ENCODE results near the gene ADO.
"Not testable (repeated sequence)": the region's sequence is repeated elsewhere in the genome, so short reads cannot be mapped to it uniquely, and the experiment has no call there.

The ADO gene

DNA sequence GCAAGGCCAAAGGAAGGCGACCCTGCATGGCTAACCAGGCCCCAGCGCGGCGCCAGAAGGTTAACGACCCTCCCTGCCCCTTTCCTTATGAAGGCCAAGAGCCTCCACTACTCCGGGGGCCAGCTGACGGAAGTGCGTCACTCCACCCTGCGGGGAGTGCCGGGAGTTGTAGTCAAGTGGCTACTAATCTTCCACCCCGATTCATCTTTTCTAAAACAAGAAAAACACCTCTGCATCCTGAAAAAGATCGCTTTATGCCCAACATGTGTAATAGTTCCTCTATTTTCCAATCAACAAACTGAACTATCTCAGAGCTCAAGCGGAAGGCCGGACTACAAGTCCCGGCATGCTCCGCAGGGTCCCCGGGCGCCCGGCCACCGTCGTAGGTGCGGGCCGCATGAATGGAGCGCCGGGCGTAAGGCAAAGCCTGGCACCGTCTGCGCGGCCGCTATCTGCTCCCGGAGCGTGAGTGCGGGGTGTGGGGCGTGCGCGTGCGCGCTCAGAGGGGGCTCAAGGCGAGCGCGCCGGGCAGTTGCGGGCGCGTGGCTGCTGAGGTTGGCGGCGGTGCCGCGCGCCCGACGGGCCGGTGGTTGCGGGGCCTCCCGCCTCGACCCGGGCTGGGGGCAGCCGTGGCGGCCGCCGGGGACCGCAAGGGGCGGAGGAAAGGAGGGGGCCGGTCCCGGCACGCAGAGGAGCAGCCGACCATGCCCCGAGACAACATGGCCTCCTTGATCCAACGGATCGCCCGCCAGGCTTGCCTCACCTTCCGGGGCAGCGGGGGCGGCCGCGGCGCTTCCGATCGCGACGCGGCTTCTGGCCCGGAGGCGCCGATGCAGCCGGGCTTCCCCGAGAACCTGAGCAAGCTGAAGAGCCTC is at the start of gene ADO:
Gene ADO, plus strand, starts transcription at position 365 of the 875 bp plus-strand sequence. Its CDS starts 340 bp downstream, at position 705.
- peak; percentile 86 for DNase-seq (ENCODE audit: low read depth)

DNA sequence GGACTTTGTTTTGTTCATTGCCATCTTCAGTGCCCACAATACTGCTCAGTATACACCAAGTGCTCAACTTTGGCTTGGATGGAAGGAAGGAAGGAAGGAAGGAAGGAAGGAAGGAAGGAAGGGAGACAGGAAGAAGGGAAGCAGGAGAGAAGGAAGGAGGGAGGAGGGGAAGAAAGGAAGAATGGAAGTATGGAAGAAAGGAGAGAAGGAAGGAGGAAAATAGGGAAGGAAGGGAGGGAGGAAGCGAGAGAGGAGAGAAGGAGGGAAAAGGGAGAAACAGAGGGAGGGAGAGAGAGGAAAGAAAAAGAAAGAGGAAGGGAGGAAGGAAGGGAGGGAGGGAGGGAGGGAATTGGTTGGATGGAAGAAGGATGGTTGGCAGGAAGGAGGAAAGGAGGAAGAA is 49.6 kb upstream of the ADO start:
- DNase-seq (ENCODE audit: low read depth) = no peak

DNA sequence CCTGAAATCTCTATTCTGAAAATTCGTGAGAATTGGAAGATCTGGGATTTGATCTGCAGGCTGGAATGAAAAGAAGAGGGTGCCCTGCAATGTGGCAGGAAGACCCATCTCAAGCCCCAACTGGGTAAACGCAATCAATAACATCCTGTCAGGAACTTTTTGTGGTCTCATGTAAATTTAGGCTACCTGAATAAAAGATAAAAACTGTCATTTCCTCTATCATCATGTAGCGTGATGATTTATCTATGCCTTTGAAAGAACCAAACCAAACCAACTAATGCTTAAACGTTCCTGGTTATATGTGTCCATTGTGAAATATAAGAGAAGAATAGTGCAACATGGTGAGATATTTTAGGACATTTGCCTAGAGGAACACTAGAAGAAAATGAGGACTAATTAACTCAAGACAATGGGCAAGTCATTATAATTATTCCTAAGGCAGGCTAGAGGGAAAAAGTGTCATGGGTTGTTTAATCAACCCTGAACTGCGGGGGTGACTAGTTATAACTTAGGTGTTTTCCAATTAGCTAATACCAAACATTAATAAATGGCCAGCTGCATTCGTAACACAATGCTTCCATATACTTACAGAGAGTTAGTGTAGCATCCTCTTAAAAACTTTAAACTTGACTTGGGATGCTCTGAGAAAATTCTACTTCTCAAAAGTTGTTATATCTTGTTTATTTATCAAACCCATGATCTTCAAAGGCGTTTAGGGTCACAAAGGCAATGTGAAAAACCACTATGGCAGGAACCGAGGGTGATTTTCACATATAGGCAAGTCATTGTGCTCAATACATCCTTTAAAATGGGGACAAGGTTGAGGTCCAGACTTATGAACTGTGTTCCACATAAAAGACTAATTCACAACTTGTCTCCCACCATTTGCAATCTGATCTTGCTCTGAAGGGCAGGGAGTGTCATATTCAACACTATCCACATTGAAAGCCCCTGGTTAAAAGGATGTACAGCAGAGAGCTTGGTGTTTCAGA is 48.6 kb upstream of the ADO start:
- no peak for DNase-seq (ENCODE audit: low read depth)

DNA sequence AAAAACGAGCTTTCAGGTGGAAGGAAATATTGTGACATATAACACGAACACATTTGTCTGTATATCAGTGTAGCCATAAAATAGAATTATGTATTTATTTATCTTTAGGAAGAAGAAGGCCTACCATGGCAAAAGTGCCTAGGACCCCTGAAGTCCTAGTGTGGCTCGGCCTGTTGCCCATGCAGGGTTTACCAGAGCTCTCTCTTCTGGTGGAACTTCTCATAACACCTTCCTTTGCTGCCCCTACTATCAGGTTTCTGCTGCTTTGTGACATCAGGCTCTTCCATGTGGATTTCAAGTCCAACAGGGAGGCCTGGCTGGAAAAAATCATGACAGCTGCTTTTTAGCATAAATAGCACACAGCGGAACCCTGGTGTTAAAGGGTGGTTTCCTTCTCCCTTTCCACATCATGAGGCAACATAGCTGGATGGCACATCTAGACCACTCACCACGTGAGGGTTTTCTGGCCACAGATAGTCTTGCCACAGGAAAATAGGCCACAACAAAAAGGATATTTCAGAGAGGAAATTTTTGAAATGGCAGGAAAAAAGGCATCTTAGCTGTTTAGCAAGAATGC is 44.8 kb upstream of the ADO start:
- DNase-seq (ENCODE audit: low read depth) = no peak

DNA sequence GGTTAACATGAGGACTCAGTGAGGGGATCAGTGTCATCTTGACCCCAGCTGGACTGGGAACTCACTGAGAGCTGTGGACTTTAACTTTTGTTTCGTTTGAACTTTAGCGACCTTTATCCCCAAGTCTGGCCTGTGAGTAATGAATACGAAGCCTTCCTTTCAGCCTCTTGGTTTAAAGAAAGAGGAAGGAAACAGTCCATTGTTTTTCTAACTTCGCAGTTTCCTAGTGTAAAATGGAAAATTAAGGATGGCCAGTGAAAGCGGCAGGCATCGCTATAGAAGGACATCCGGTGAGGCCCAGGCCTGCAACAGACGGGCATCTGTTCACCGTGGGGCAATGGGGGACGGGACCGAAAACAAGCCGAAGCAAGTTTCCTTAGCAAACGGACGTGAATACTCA is 44.1 kb upstream of the ADO start:
- DNase-seq (ENCODE audit: low read depth) = no peak

DNA sequence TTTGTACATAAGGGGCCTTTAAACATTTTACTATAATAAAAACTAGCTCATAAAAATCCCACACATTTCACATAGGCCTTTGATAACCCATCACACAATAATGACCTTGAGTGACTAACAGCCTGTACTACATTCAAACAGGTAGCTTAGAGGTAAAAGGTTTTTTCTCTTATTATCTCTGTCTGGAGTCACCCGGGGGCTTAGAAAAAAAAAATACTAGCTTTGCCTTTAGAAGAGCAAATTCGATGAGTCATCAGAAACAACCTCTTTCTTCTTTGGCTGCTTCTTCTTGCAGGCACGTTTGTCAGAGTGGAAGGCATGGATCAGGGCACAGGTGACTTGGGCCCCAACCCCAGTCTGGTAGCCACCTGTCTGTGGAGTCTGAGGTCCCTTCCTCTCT is 43.4 kb upstream of the ADO start:
- no peak for DNase-seq (ENCODE audit: low read depth)

DNA sequence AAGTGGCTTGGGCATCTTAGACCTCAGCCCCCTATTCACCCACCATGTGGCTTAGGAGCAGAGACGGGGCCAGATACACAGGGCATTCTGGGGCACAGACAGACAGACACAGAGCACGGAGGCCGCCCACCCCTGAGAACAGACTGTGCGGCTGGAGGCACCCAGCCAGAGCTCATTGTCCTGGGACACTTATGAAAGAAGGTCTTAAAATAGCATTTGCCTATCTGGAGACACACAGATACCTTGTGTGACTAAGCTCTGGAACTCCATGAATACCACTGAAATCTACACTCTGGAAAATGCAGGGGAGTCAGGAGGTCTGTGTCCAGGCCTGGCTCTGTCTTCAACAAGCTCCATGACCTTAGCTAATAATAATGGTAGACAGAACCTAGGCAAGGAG is 41.4 kb upstream of the ADO start:
- no peak for DNase-seq (ENCODE audit: low read depth)

DNA sequence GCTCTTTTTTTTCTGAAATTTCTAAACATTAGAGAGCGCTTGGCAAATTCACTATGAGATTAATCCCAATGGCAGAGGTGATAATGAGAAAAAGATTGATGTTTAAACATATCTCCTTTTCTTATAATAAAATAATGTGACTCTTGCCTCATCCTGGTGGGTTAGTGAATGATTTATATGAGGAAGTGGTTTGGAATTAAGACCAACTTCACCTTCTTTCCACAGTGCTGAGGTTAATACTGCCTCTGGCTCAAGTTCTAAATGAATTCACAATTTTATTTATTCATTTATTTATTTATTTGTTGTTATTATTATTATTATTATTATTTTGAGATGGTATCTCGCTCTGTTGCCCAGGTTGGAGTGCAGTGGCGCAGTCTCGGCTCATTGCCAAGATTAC is 40.5 kb upstream of the ADO start:
- no peak for DNase-seq (ENCODE audit: low read depth)

DNA sequence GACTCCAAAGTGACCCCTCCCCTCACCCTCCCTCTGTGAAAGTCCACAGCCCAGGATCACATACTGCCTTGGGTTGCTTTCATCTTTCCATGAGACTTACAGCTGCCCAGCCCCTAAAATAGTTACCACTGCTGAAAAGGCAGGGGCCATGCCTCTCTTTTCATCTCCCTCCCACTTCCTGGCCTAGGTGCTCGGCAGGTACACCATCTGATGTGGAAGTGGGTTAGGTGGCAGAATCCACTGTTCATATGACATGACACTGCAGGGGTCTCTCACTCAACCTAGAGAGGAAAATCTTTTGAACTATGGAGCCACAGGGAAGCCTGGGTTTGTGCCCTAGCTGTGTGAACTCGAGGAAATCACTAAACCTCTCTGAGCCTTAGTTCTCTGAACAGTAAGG is 38.8 kb upstream of the ADO start:
- no peak for DNase-seq (ENCODE audit: low read depth)

DNA sequence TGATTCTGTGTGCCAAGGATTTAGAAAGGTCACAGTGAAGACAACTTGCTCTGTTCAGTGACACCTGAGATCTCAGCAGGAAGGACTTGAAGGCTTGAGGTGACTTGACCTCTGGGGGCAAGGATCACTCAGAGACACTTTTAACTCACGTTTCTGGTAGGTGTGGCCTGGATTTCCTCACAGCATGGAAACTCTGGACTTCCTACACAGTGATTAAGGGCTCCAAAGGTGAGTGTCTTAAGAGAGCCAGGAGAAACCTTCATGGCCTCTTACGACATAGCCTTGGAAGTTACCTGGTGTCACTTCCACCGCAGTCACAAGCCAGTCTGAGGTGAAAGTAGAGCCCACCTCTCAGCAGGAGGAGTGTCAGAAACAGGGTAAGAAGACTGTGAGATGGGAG is 38.1 kb upstream of the ADO start:
- no peak for DNase-seq (ENCODE audit: low read depth)

DNA sequence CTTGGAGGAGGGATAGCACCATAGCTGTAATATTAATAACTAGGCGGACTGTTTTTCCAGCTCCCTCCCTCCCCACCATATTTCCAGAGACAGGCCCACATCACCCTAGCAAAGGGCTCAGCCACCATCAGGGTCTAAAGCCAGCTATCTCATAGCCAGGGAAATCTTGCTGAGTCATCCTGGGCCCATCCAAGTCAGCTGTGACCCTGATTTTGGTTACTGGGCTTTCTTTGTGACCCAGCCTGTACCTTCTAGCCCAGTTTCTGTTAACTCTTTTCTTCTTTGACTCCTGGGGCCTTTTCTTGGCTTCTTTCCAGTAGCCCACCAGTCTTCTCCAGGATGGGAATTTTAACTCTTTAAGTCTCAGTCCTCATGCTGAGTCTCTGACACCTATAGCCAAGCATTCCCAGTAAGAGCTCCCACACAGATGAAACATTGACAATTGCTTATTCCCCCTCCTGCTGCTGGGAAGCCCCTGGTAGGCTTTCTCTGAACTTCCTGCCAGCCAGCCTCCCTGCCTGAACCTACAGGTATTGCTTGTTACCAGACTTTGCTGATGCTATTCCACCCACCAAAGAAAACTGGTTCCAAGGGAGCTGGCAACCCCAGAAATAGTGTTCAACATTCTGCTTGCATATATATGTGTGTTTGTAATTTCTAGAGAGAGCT is 34.8 kb upstream of the ADO start:
- peak; percentile 5 for DNase-seq (ENCODE audit: low read depth)

DNA sequence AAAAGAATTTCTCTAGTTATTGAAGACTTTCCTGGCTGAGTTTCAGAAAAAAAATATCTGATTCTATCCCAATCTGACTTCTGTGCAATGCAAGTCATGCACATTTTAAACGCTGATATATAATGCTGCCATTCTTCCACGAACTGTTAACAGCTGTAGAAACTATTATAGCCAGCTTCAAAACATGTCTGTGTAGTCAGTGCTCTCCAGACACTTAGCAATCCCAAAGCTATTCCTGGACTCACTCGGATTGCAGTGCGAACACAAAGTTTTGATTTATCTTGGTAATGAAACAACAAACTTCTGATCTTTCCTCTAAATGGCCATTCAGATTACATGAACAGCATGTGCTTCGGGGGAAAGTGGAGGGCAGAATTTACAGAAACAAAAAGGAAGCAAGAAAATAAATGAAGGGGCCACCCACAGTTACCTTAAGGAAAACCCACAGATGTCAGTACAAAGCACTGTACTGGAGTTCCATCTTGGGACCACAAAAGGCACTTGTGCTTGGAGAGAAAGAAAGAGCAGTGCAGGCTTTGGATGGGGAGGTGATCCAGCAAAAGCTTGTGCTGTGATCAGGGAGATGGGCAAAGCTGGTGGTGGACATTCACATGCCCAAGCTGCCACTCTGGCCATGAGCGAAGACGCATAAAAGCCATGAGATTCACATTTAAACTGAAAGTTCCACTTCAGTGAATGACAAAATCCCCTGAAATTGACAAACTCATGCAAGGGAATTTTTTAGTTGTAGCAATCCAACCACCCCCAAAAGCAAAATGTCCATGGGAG is 32.1 kb upstream of the ADO start:
- no peak for DNase-seq (ENCODE audit: low read depth)

DNA sequence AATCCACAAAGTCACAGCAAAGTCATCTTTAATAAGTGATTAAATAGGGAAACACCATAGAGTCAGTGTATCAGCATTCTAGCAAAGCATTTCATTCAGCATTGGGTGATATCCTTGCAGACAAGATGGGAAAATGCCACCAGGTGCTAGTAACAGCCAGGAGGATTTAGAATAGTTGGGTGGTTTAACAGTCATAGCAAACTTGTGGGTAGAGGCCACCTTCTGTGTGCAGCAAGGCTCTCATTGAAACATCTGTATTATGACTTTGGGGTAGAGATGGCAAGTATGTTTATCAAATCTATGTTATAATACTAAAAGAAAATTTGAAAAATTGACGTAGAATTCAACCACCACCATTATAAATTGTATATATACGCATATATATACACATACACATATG is 26.4 kb upstream of the ADO start:
- DNase-seq (ENCODE audit: low read depth) = no peak

DNA sequence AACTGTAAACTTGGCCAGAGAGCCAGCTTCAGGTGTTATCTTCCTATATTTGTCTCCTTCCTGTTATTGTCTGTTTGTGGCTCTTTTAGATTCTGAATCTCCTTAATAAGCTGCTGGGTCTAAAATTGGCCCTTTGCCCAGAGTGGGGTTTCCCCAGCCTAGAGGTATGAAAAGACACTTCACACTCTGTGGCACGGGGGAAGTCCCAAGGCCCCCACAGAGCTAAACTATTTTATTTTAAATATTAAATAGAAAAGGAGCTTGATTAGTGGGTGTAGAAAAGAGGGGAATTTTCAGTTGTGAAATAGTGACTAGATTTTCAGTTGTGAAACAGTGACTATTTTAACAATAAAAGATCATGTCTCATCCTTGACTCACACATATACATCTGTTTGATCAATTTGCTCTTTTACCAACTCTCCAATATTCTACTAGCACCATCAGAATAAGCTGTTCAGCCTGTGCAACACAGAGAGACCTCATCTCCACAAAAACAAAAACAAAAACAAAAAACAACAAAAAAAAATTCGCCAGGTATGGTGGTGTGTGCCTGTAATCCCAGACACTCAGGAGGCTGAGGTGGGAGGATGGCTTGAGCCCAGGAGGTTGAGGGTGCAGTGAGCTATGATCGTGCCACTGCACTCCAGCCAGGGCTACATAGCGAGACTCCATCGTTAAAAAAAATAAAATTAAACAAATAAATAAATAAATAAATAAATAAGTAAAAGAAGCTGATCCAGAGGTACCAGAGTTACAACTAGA is 24.9 kb upstream of the ADO start:
- DNase-seq (ENCODE audit: low read depth) = peak; percentile 3

DNA sequence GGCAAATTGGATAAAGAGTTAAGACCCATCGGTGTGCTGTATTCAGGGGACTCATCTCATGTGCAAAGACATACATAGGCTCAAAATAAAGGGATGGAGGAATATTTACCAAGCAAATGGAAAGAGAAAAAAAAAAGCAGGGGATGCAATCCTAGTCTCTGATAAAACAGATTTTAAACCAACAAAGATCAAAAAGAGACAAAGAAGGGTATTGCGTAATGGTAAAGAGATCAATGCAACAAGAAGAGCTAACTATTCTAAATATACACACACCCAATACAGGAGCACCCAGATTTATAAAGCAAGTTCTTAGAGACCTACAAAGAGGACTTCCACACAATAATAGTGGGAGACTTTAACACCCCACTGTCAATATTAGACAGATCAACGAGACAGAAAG is 20.0 kb upstream of the ADO start:
- not testable (repeated sequence) for DNase-seq (ENCODE audit: low read depth)

DNA sequence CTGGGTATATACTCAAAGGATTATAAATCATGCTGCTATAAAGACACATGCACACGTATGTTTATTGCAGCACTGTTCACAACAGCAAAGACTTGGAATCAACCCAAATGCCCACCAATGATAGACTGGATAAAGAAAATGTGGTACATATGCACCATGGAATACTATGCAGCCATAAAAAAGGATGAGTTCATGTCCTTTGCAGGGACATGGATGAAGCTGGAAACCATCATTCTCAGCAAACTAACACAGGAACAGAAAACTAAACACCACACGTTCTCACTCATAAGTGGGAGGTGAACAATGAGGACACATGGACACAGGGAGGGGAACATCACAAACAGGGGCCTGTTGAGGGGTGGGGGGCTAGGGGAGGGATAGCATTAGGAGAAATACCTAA is 16.2 kb upstream of the ADO start:
- not testable (repeated sequence) for DNase-seq (ENCODE audit: low read depth)

DNA sequence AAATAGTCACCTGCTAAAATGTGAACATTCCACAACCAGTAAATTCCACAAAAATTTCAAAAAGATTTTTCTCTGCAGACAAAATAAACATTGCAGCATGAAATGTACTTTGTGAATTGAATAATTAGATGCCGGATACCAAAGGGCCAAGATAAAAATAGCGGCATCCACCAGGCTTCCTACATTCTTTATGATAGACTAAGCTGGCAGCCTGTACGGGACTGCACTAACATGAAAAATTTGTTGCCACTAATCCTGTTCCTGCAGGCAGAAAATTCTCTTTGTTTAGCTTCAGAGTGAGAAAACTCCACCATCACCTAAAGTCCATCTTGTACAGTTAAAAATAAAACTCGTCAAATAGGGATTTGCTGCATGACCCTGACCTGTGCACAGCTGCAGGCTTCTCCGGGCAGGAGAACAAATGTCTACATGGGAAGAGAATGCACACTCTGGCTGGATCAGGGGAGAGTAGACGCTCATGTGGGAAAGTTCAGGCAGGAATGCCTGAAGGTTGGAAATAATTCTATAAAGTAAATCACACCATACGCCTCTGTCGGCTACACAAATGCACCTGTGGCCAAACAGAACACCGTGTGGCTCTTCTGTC is 15.6 kb upstream of the ADO start:
- peak; percentile 3 for DNase-seq (ENCODE audit: low read depth)

DNA sequence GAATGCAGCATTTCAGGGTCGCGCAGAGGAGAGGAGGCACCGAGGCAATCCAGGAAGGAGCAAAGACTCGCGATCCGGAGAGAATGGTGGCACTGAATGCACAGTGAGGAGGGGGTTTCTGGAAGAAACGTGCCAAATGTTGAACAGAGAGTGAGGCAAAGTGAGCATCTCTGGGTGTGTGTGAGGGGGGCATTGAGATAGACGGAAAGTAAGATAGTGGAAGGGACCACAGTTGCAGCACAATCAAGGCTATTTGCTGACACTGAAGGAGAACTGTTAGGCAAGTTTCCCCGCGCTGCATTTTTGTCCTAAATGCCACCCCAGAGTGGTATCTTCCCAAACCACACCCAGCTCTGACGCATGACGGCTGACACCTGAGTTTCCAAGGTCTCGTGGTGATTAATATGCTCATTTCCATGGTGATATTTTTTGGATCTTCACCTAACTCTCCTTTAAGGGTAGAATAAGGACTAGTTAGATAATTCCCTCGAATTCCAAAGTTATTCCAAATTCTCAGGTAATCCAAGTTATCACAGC is 14.4 kb upstream of the ADO start:
- no peak for DNase-seq (ENCODE audit: low read depth)

DNA sequence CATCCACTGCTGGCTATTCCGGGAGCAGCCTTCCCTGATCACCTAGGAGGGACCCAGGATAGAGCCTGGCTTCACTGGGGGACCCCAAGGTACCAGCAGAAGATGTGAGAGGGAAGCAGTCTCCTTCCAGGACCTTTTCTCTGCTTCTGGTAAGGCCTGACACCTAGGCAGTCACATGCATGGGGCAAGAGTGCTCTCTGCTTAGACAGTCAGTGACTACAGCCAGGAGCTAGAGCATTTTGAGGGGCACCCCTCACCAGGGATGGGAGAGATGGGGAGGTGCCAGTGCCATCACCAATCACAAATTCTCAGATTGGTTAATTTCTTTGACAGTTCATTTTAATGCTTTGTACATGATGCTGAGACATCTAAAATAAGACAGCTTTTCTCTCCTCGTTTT is 13.9 kb upstream of the ADO start:
- DNase-seq (ENCODE audit: low read depth) = no peak

DNA sequence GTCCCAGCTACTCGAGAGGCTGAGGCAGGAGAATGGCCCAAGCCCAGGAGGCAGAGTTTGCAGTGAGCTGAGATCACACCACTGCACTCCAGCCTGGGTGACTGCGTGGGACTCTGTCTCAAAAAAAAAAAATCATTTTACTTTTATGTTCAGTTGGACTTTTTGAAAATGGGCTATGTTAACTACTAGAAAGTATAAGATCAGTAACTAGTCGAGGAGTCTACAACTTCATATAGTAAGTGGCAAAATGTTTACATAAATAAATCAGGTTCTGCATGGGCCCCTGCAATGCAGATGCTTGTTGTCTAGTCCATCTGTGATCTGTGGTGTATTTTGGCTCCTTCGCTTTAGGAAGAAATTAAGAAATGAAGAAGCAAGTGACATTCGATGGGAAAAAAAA is 12.3 kb upstream of the ADO start:
- no peak for DNase-seq (ENCODE audit: low read depth)
